Urothelium cell line (cell line): ENCODE measurements around the gene FAM120B.

Source experiments
- DNase-seq: peaks from one replicate; pipeline ENCODE4 v3.0.0; 2011; ENCODE audit warnings: low spot score, mixed read lengths
- FAIRE-seq: peaks from 2 replicates; lab custom pipeline; 2011; peaks lifted over from hg19 to GRCh38; lab: Jason Lieb, UNC

FAM120B gene

GRCh38 chr6:170284866-170285469 lies 21.6 kb upstream of the FAM120B start:
- FAIRE-seq = no peak

GRCh38 chr6:170285482-170285881 lies 21.1 kb upstream of the FAM120B start:
- DNase-seq (no peak), FAIRE-seq (no peak)

More at GRCh38 chr6:170284866-170285469, 21.6 kb upstream of the FAM120B start:
- no peak for DNase-seq

GRCh38 chr6:170286246-170286933 lies 20.2 kb upstream of the FAM120B start:
- DNase-seq = no peak
- no peak for FAIRE-seq

- FAIRE-seq (no peak), DNase-seq (no peak)
These were observed 19.7 kb upstream of the FAM120B start for GRCh38 chr6:170286934-170287265.

- FAIRE-seq = no peak
- DNase-seq = no peak
These were observed 19.1 kb upstream of the FAM120B start for GRCh38 chr6:170287371-170287876.

GRCh38 chr6:170288091-170288631 lies 18.4 kb upstream of the FAM120B start:
- no peak for DNase-seq
- no peak for FAIRE-seq

- FAIRE-seq (no peak), DNase-seq (no peak)
These were observed 17.7 kb upstream of the FAM120B start for GRCh38 chr6:170288852-170289179.

- DNase-seq (no peak), FAIRE-seq (no peak)
These were observed 17.2 kb upstream of the FAM120B start for GRCh38 chr6:170289180-170289931.

GRCh38 chr6:170289951-170290295 lies 16.6 kb upstream of the FAM120B start:
- DNase-seq = peak; percentile 14
- FAIRE-seq = no peak

- FAIRE-seq (no peak), DNase-seq (peak; percentile 46)
These were observed 16.0 kb upstream of the FAM120B start, which contains the start of gene DLL1 for GRCh38 chr6:170290296-170291128. Gene DLL1 (minus strand): TSS chr6:170291078. CDS start chr6:170290139, 939 bp downstream.

GRCh38 chr6:170291271-170292110 lies 15.1 kb upstream of the FAM120B start:
- FAIRE-seq = no peak
- no peak for DNase-seq

- FAIRE-seq = no peak
- no peak for DNase-seq
These were observed 14.5 kb upstream of the FAM120B start for GRCh38 chr6:170292111-170292406.

GRCh38 chr6:170292407-170293158 lies 14.0 kb upstream of the FAM120B start:
- peak; percentile 5 for FAIRE-seq
- DNase-seq = peak; percentile 46

GRCh38 chr6:170293341-170294231 lies 13.0 kb upstream of the FAM120B start:
- FAIRE-seq (no peak), DNase-seq (no peak)

GRCh38 chr6:170294298-170294730 lies 12.2 kb upstream of the FAM120B start:
- FAIRE-seq = no peak
- DNase-seq = no peak

- no peak for DNase-seq
- FAIRE-seq = no peak
These were observed 11.6 kb upstream of the FAM120B start for GRCh38 chr6:170294813-170295509.

- DNase-seq (no peak), FAIRE-seq (no peak)
These were observed 10.8 kb upstream of the FAM120B start for GRCh38 chr6:170295510-170296422.
